ENCODE measurements around the gene RMRP. TPM values are rescaled to one million over a fixed set of nuclear protein-coding genes. Genes with fewer than 3 reads are reported as not detected.

The RMRP gene
- total RNA-seq, 4 donors from 2014 or later, result 759 to 4,621 (median 3,503) TPM

GRCh38 chr9:35656348-35656747, 1.5 kb downstream of the RMRP start:
- TF ChIP-seq, protein P1, sequence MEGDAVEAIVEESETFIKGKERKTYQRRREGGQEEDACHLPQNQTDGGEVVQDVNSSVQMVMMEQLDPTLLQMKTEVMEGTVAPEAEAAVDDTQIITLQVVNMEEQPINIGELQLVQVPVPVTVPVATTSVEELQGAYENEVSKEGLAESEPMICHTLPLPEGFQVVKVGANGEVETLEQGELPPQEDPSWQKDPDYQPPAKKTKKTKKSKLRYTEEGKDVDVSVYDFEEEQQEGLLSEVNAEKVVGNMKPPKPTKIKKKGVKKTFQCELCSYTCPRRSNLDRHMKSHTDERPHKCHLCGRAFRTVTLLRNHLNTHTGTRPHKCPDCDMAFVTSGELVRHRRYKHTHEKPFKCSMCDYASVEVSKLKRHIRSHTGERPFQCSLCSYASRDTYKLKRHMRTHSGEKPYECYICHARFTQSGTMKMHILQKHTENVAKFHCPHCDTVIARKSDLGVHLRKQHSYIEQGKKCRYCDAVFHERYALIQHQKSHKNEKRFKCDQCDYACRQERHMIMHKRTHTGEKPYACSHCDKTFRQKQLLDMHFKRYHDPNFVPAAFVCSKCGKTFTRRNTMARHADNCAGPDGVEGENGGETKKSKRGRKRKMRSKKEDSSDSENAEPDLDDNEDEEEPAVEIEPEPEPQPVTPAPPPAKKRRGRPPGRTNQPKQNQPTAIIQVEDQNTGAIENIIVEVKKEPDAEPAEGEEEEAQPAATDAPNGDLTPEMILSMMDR (IDR thresholded peaks at IDR 0.05), result no peak
- no peak for TF ChIP-seq POLR2A (IDR thresholded peaks at IDR 0.05)
- no peak overlapping the region for H3K4me3 ChIP-seq
- peak overlapping the region; percentile 91 to 98 (median 96) for H3K27ac ChIP-seq
- H3K27me3 ChIP-seq, result no peaks in the 10 kb centered on the region
- WGBS, 2 donors, result 79% methylated on average over 14 to 16 of the region's 17 CpGs
- intact Hi-C loops (cut with DNase I), result loop anchor here (5.0 kb wide), 1 partner anchor 76 kb away; the partner anchor contains the start of genes CREB3 and TLN1
- no peak for DNase-seq
- H3K4me1 ChIP-seq, result peaks cover 11 to 48% (median 25%) of the 10 kb centered on the region in 3 donors
- H3K36me3 ChIP-seq, result peaks cover 0 to 14% (median 0%) of the 10 kb centered on the region in 3 donors
- H3K9me3 ChIP-seq, result no peaks in the 10 kb centered on the region

DNA sequence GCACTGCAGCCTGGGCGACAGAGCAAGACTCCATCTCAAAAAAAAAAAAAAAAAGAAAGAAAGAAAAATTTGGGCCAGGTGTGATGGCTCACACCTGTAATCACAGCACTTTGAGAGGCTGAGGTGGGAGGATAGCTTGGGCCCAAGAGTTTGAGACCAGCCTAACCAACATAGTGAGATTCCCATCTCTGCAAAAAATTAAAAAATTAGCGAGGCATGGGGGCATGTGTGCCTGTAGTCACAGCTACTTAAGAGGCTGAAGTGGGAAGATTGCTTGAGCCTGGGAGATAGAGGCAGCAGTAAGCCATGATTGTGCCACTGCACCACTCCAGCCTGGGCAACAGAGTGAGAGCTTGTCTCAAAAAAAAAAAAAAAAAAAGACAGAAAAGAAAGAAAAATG, 4.2 kb downstream of the RMRP start:
- DNase-seq, result no peak
- intact Hi-C loops (cut with DNase I), result no loop called here
- H3K9me3 ChIP-seq, result no peaks in the 10 kb centered on the region

DNA sequence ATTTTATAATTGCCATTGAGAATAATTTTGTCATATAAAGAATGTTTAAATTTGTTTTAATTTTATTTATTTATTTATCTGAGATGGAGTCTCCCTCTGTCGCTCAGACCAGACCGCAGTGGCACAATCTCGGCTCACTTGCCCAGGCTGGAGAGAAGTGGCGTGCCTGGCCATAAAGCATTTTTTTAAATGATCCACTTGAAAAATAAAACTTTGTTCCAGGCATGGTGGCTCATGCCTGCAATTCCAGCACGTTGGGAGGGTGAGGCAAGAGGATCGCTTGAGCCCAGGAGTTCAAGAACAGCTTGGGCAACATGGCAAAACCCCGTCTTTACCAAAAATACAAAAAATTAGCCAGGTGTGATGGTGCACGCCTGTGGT, 5.0 kb downstream of the RMRP start:
- 83 to 90% methylated on average over 8 of the region's 8 CpGs for WGBS, 2 donors
- no peaks in the 10 kb centered on the region for H3K27me3 ChIP-seq
- TF ChIP-seq, protein P1 (IDR thresholded peaks at IDR 0.05), result no peak
- no peak for TF ChIP-seq POLR2A (IDR thresholded peaks at IDR 0.05)
- H3K4me3 ChIP-seq, result no peak overlapping the region
- H3K9me3 ChIP-seq, result no peaks in the 10 kb centered on the region
- peaks cover 2 to 44% (median 22%) of the 10 kb centered on the region in 3 donors for H3K4me1 ChIP-seq
- H3K27ac ChIP-seq, result peak overlapping the region in 1 of 4 donors; percentile 1
- H3K36me3 ChIP-seq, result no peaks in the 10 kb centered on the region
- intact Hi-C loops (cut with DNase I), result no loop called here
- DNase-seq, result no peak

More for the DNA sequence above, 4.2 kb downstream of the RMRP start:
- TF ChIP-seq POLR2A (IDR thresholded peaks at IDR 0.05), result no peak
- TF ChIP-seq, protein P1 (IDR thresholded peaks at IDR 0.05), result no peak
- H3K4me1 ChIP-seq, result peaks cover 3 to 44% (median 22%) of the 10 kb centered on the region in 3 donors
- no peak overlapping the region for H3K4me3 ChIP-seq
- H3K36me3 ChIP-seq, result no peaks in the 10 kb centered on the region
- 64 to 88% methylated on average over 2 of the region's 2 CpGs for WGBS, 2 donors
- H3K27ac ChIP-seq, result no peak overlapping the region
- H3K27me3 ChIP-seq, result no peaks in the 10 kb centered on the region

GRCh38 chr9:35651956-35652828, 5.6 kb downstream of the RMRP start:
- 68 to 79% methylated on average over 7 of the region's 7 CpGs for WGBS, 2 donors
- Histone ChIP-seq H3K27me3 (no peaks in the 10 kb centered on the region), H3K27ac (peak overlapping the region in 1 of 4 donors; percentile 9), H3K4me3 (no peak overlapping the region), H3K9me3 (no peaks in the 10 kb centered on the region), H3K4me1 (peaks cover 5 to 46% (median 23%) of the 10 kb centered on the region in 3 donors), H3K36me3 (no peaks in the 10 kb centered on the region)
- TF ChIP-seq, protein P1 (IDR thresholded peaks at IDR 0.05), result no peak
- TF ChIP-seq POLR2A (IDR thresholded peaks at IDR 0.05), result no peak
- no peak for DNase-seq
- intact Hi-C loops (cut with DNase I), result no loop called here

Measured in esophagus squamous epithelium (tissue), 5 donors.